MG63 (cell line): ENCODE measurements around the gene KRTAP19-2. TPM values are rescaled to one million over a fixed set of nuclear protein-coding genes. Genes with fewer than 3 reads are reported as not detected.
"Not testable (repeated sequence)": the region's sequence is repeated elsewhere in the genome, so short reads cannot be mapped to it uniquely, and the experiment has no call there.

Source experiments
- DNase-seq: peaks from one replicate; pipeline ENCODE4 v3.0.0-alpha.2; 2020
- H3K27me3 ChIP-seq: fragments of 250-450 bp; sonication (Bioruptor Pico); 2 replicates; pipeline ENCODE4 v1.5.1; 2020; ENCODE audit warnings: mild to moderate bottlenecking, moderate library complexity
- H3K36me3 ChIP-seq: fragments of 250-450 bp; sonication (Bioruptor Pico); 2 replicates; pipeline ENCODE4 v1.5.1; 2020; ENCODE audit warnings: mild to moderate bottlenecking, moderate library complexity
- H3K4me3 ChIP-seq: fragments of 250-450 bp; sonication (Bioruptor Pico); 2 replicates; pipeline ENCODE4 v1.5.1; 2020; ENCODE audit warnings: mild to moderate bottlenecking, moderate library complexity
- H3K9me3 ChIP-seq: fragments of 250-450 bp; sonication (Bioruptor Pico); 2 replicates; pipeline ENCODE4 v1.5.1; 2020; ENCODE audit warnings: mild to moderate bottlenecking, moderate library complexity
- total RNA-seq: library from RNA; depleted of rRNA; stranded (reverse); fragments of >200 nt; shearing (Covaris generic); gene quantifications from 2 replicates; pipeline ENCODE4 v1.2.3, GENCODE V29; 2014; ENCODE audit warnings: low replicate concordance; rRNA removed

Gene KRTAP19-2
- total RNA-seq = not detected in 2 replicates

- no peak for DNase-seq
- Histone ChIP-seq H3K27me3 (no peaks in the 10 kb centered on the region), H3K36me3 (no peaks in the 10 kb centered on the region), H3K4me3 (no peak within 1 kb of the TSS), H3K9me3 (no peaks in the 10 kb centered on the region)
These were observed at the start of gene KRTAP19-2 for GRCh38 chr21:30487336-30487735. KRTAP19-2 (minus strand) TSS chr21:30487436; CDS start chr21:30487348, 88 bp downstream.

- no peak for DNase-seq
- no peak overlapping the region for H3K4me3 ChIP-seq
- no peaks in the 10 kb centered on the region for H3K27me3 ChIP-seq
- no peaks in the 10 kb centered on the region for H3K9me3 ChIP-seq
- H3K36me3 ChIP-seq = no peaks in the 10 kb centered on the region
These were observed 31.6 kb upstream of the KRTAP19-2 start for GRCh38 chr21:30518876-30519275.

GRCh38 chr21:30515681-30516080 lies 28.4 kb upstream of the KRTAP19-2 start:
- no peak for DNase-seq
- Histone ChIP-seq H3K36me3 (no peaks in the 10 kb centered on the region), H3K9me3 (no peaks in the 10 kb centered on the region), H3K4me3 (no peak overlapping the region), H3K27me3 (no peaks in the 10 kb centered on the region)

- not testable (repeated sequence) for H3K4me3 ChIP-seq, DNase-seq, H3K27me3 ChIP-seq, H3K36me3 ChIP-seq, H3K9me3 ChIP-seq
These were observed 18.5 kb upstream of the KRTAP19-2 start for GRCh38 chr21:30505621-30506205.

GRCh38 chr21:30502041-30502440 lies 14.8 kb upstream of the KRTAP19-2 start, which contains the start of gene KRTAP19-5:
KRTAP19-5 (minus strand) TSS chr21:30502141; CDS start chr21:30502090, 51 bp downstream.
- H3K4me3 ChIP-seq = no peak within 1 kb of the TSS
- H3K9me3 ChIP-seq = no peaks in the 10 kb centered on the region
- H3K27me3 ChIP-seq = no peaks in the 10 kb centered on the region
- no peaks in the 10 kb centered on the region for H3K36me3 ChIP-seq
- DNase-seq = no peak

- Histone ChIP-seq H3K4me3 (no peak within 1 kb of the TSS), H3K27me3 (no peaks in the 10 kb centered on the region), H3K36me3 (no peaks in the 10 kb centered on the region), H3K9me3 (no peaks in the 10 kb centered on the region)
- DNase-seq = no peak
These were observed 9.8 kb upstream of the KRTAP19-2 start, which contains the start of gene KRTAP19-4 for GRCh38 chr21:30497065-30497464. KRTAP19-4 (minus strand) TSS chr21:30497165; CDS start chr21:30497110, 55 bp downstream.

GRCh38 chr21:30491963-30492428 lies 4.8 kb upstream of the KRTAP19-2 start, which contains the start of gene KRTAP19-3:
KRTAP19-3 (minus strand) TSS chr21:30492013; CDS start chr21:30491957, 56 bp downstream.
- no peaks in the 10 kb centered on the region for H3K27me3 ChIP-seq
- no peaks in the 10 kb centered on the region for H3K36me3 ChIP-seq
- no peak within 1 kb of the TSS for H3K4me3 ChIP-seq
- no peaks in the 10 kb centered on the region for H3K9me3 ChIP-seq
- DNase-seq = no peak

GRCh38 chr21:30486180-30486579 lies 1.1 kb downstream of the KRTAP19-2 start:
- Histone ChIP-seq H3K9me3 (no peaks in the 10 kb centered on the region), H3K4me3 (no peak overlapping the region), H3K27me3 (no peaks in the 10 kb centered on the region), H3K36me3 (no peaks in the 10 kb centered on the region)
- no peak for DNase-seq

- no peak for DNase-seq
- no peaks in the 10 kb centered on the region for H3K27me3 ChIP-seq
- no peak overlapping the region for H3K4me3 ChIP-seq
- H3K36me3 ChIP-seq = no peaks in the 10 kb centered on the region
- no peaks in the 10 kb centered on the region for H3K9me3 ChIP-seq
These were observed 5.1 kb downstream of the KRTAP19-2 start for GRCh38 chr21:30482130-30482529.

- Histone ChIP-seq H3K4me3 (no peak within 1 kb of the TSS), H3K36me3 (no peaks in the 10 kb centered on the region), H3K9me3 (no peaks in the 10 kb centered on the region), H3K27me3 (no peaks in the 10 kb centered on the region)
- DNase-seq = no peak
These were observed 7.1 kb downstream of the KRTAP19-2 start, which contains the start of gene KRTAP19-1 for GRCh38 chr21:30480145-30480544. KRTAP19-1 (minus strand) TSS chr21:30480367; CDS start chr21:30480317, 50 bp downstream.

- no peak for DNase-seq
- Histone ChIP-seq H3K9me3 (no peaks in the 10 kb centered on the region), H3K36me3 (no peaks in the 10 kb centered on the region)
These were observed 8.0 kb downstream of the KRTAP19-2 start for GRCh38 chr21:30479259-30479658.

GRCh38 chr21:30478004-30478403 lies 9.2 kb downstream of the KRTAP19-2 start:
- H3K9me3 ChIP-seq = no peaks in the 10 kb centered on the region
- H3K4me3 ChIP-seq = no peak overlapping the region
- H3K27me3 ChIP-seq = no peaks in the 10 kb centered on the region
- H3K36me3 ChIP-seq = no peaks in the 10 kb centered on the region
- no peak for DNase-seq

More at GRCh38 chr21:30479259-30479658, 8.0 kb downstream of the KRTAP19-2 start:
- no peaks in the 10 kb centered on the region for H3K27me3 ChIP-seq
- no peak overlapping the region for H3K4me3 ChIP-seq

GRCh38 chr21:30468900-30469714 lies 18.1 kb downstream of the KRTAP19-2 start:
- no peak overlapping the region for H3K4me3 ChIP-seq
- no peaks in the 10 kb centered on the region for H3K27me3 ChIP-seq
- no peaks in the 10 kb centered on the region for H3K36me3 ChIP-seq
- H3K9me3 ChIP-seq = no peaks in the 10 kb centered on the region
- no peak for DNase-seq

GRCh38 chr21:30463713-30464112 lies 23.5 kb downstream of the KRTAP19-2 start:
- Histone ChIP-seq H3K36me3 (no peaks in the 10 kb centered on the region), H3K9me3 (no peaks in the 10 kb centered on the region), H3K27me3 (no peaks in the 10 kb centered on the region), H3K4me3 (no peak overlapping the region)
- DNase-seq = no peak

GRCh38 chr21:30448514-30448913 lies 38.7 kb downstream of the KRTAP19-2 start:
- Histone ChIP-seq H3K36me3 (no peaks in the 10 kb centered on the region), H3K4me3 (no peak overlapping the region), H3K9me3 (no peaks in the 10 kb centered on the region), H3K27me3 (no peaks in the 10 kb centered on the region)
- no peak for DNase-seq

GRCh38 chr21:30447056-30447455 lies 40.2 kb downstream of the KRTAP19-2 start:
- Histone ChIP-seq H3K36me3 (no peaks in the 10 kb centered on the region), H3K9me3 (no peaks in the 10 kb centered on the region), H3K27me3 (no peaks in the 10 kb centered on the region), H3K4me3 (no peak overlapping the region)
- no peak for DNase-seq

GRCh38 chr21:30444204-30444603 lies 43.0 kb downstream of the KRTAP19-2 start:
- no peak for DNase-seq
- no peaks in the 10 kb centered on the region for H3K9me3 ChIP-seq
- H3K27me3 ChIP-seq = no peaks in the 10 kb centered on the region
- H3K4me3 ChIP-seq = no peak overlapping the region
- no peaks in the 10 kb centered on the region for H3K36me3 ChIP-seq
